Measurements from ENCODE around the gene LEMD2. TPM values are rescaled to one million over a fixed set of nuclear protein-coding genes. Genes with fewer than 3 reads are reported as not detected.

LEMD2 gene
- total RNA-seq, 1 experiment from 2014 or later = 43.9 TPM

- H2AFZ ChIP-seq (ENCODE audit: low read depth, low read length, poor library complexity, severe bottlenecking) = no peak overlapping the region
- ChIA-PET CTCF (no interaction called here), RAD21 (ENCODE audit: low non-redundant PET in 1 of 2, low total read pairs in 2 of 2, uncharacterized antibody in 2 of 2, unreplicated experiment in 2 of 2) (no interaction called here), POLR2A (no interaction called here)
- no peak overlapping the region for H3K27ac ChIP-seq (ENCODE audit: low read depth, low read length)
- no peaks in the 10 kb centered on the region for H3K9me2 ChIP-seq (ENCODE audit: insufficient read depth)
- no peaks in the 10 kb centered on the region for H3K9me3 ChIP-seq (ENCODE audit: control insufficient read depth in 1 of 2, insufficient read depth in 1 of 2, low read depth in 1 of 2, low read length in 2 of 2)
- H3K9ac ChIP-seq (ENCODE audit: low read length) = no peak overlapping the region
- no peak for ATAC-seq
- H3K4me3 ChIP-seq (replicated peaks in 1 of 2; ENCODE audit: low read depth in 1 of 2, low read length in 2 of 2) = no peak overlapping the region
- DNase-seq (ENCODE audit: low read depth, low spot score) = no peak
- no peak overlapping the region for H3K4me2 ChIP-seq (ENCODE audit: low read length)
- no TSS peak for BruUV-seq (replicated peaks)
- intact Hi-C loops (cut with micrococcal nuclease) = no loop called here
- no peaks in the 10 kb centered on the region for H3K4me1 ChIP-seq (ENCODE audit: control insufficient read depth in 1 of 2, insufficient read depth in 2 of 2, low read length in 2 of 2)
- TF ChIP-seq POLR2A (IDR thresholded peaks at IDR 0.05; ENCODE audit: borderline replicate concordance, extremely low read depth, insufficient read depth, insufficient read length) = no peak
- no peak for TF ChIP-seq CTCF (IDR thresholded peaks at IDR 0.05 in 2 of 3, conservative IDR thresholded peaks at IDR 0.05 in 1 of 3; ENCODE audit: borderline replicate concordance in 1 of 3, insufficient read depth in 1 of 3, low read depth in 2 of 3, low read length in 2 of 3)
- no peak for TF ChIP-seq CEBPB (IDR thresholded peaks at IDR 0.05; ENCODE audit: low read depth)
- no peak for TF ChIP-seq ELF1 (IDR thresholded peaks at IDR 0.05; ENCODE audit: borderline replicate concordance, low read depth)
- TF ChIP-seq SRF (IDR thresholded peaks at IDR 0.05; ENCODE audit: low read depth) = no peak
- no peak for TF ChIP-seq SP1 (IDR thresholded peaks at IDR 0.05; ENCODE audit: low read depth)
- no peak for TF ChIP-seq SIN3A (IDR thresholded peaks at IDR 0.05; ENCODE audit: low read depth)
- TF ChIP-seq MAX (IDR thresholded peaks at IDR 0.05) = no peak
- TF ChIP-seq ZFX (IDR thresholded peaks at IDR 0.05) = no peak
- H4K20me1 ChIP-seq (ENCODE audit: insufficient read depth) = no peaks in the 10 kb centered on the region
- no peaks in the 10 kb centered on the region for H3K36me3 ChIP-seq (ENCODE audit: control insufficient read depth in 1 of 2, insufficient read depth in 2 of 2, low read length in 2 of 2)
- H3K79me2 ChIP-seq (ENCODE audit: insufficient read depth, low read length) = no peaks in the 10 kb centered on the region
- peaks cover 25% of the 10 kb centered on the region for H3K27me3 ChIP-seq (ENCODE audit: insufficient read depth, low read length)
These were observed 62.2 kb downstream of the LEMD2 start for GRCh38 chr6:33726696-33727095.
